Skin epidermis (tissue), 12 donors: ENCODE measurements around the gene CHCHD4.

Source experiments
- H3K27ac ChIP-seq, 21 experiments: fragments of 200-600 bp; sonication (generic) in 11 of 21; one replicate each; pipeline ENCODE4 v1.5.0; 2020; ENCODE audit warnings: mild to moderate bottlenecking in 3 of 21, inconsistent platforms in 2 of 21, moderate library complexity in 2 of 21
- H3K4me3 ChIP-seq, 7 experiments: fragments of 200-600 bp; sonication (generic) in 2 of 7; one replicate each; pipeline ENCODE4 v1.5.0; 2020; ENCODE audit warnings: inconsistent platforms in 2 of 7, mild to moderate bottlenecking in 2 of 7, moderate library complexity in 1 of 7

The CHCHD4 gene

GRCh38 chr3:14150491-14151230 is 26.0 kb upstream of the CHCHD4 start:
- no peak overlapping the region for H3K4me3 ChIP-seq
- H3K27ac ChIP-seq: no peak overlapping the region

- Histone ChIP-seq H3K27ac (no peak overlapping the region), H3K4me3 (no peak overlapping the region)
Measured at GRCh38 chr3:14150078-14150477, 25.4 kb upstream of the CHCHD4 start.

- Histone ChIP-seq H3K4me3 (no peak overlapping the region), H3K27ac (peak overlapping the region in 8 of 21 experiments; percentile 14 to 98 (median 49))
Measured at GRCh38 chr3:14148041-14148985, 23.6 kb upstream of the CHCHD4 start.

GRCh38 chr3:14147617-14148016 is 22.9 kb upstream of the CHCHD4 start:
- H3K27ac ChIP-seq: peak overlapping the region in 11 of 21 experiments; percentile 8 to 98 (median 60)
- H3K4me3 ChIP-seq: no peak overlapping the region

- no peak overlapping the region for H3K4me3 ChIP-seq
- H3K27ac ChIP-seq: peak overlapping the region in 16 of 21 experiments; percentile 3 to 98 (median 87)
Measured at GRCh38 chr3:14147066-14147435, 22.4 kb upstream of the CHCHD4 start.

GRCh38 chr3:14146381-14147065 is 21.9 kb upstream of the CHCHD4 start:
- peak overlapping the region in 18 of 21 experiments; percentile 3 to 98 (median 88) for H3K27ac ChIP-seq
- no peak overlapping the region for H3K4me3 ChIP-seq

GRCh38 chr3:14145670-14146380 is 21.2 kb upstream of the CHCHD4 start:
- H3K4me3 ChIP-seq: no peak overlapping the region
- peak overlapping the region in 20 of 21 experiments; percentile 22 to 98 (median 88) for H3K27ac ChIP-seq

GRCh38 chr3:14145236-14145635 is 20.6 kb upstream of the CHCHD4 start:
- Histone ChIP-seq H3K4me3 (peak overlapping the region in 1 of 7 experiments; percentile 2), H3K27ac (peak overlapping the region in 20 of 21 experiments; percentile 71 to 98 (median 88))

- Histone ChIP-seq H3K4me3 (peak overlapping the region in 2 of 7 experiments; percentile 2 to 12), H3K27ac (peak overlapping the region; percentile 70 to 98 (median 88))
Measured at GRCh38 chr3:14144423-14145075, 19.9 kb upstream of the CHCHD4 start.

GRCh38 chr3:14143271-14144225 is 18.9 kb upstream of the CHCHD4 start:
- Histone ChIP-seq H3K4me3 (no peak overlapping the region), H3K27ac (peak overlapping the region in 20 of 21 experiments; percentile 63 to 98 (median 88))

- Histone ChIP-seq H3K27ac (peak overlapping the region in 19 of 21 experiments; percentile 5 to 98 (median 88)), H3K4me3 (no peak overlapping the region)
Measured at GRCh38 chr3:14142567-14143270, 18.0 kb upstream of the CHCHD4 start.

GRCh38 chr3:14141602-14142341 is 17.1 kb upstream of the CHCHD4 start:
- H3K27ac ChIP-seq: peak overlapping the region in 19 of 21 experiments; percentile 15 to 98 (median 87)

GRCh38 chr3:14141144-14141543 is 16.5 kb upstream of the CHCHD4 start:
- Histone ChIP-seq H3K27ac (peak overlapping the region in 11 of 21 experiments; percentile 15 to 98 (median 84)), H3K4me3 (no peak overlapping the region)

More at GRCh38 chr3:14141602-14142341, 17.1 kb upstream of the CHCHD4 start:
- H3K4me3 ChIP-seq: no peak overlapping the region

GRCh38 chr3:14140668-14141067 is 16.0 kb upstream of the CHCHD4 start:
- H3K4me3 ChIP-seq: no peak overlapping the region
- H3K27ac ChIP-seq: peak overlapping the region in 8 of 21 experiments; percentile 15 to 98 (median 86)

- no peak overlapping the region for H3K4me3 ChIP-seq
- H3K27ac ChIP-seq: peak overlapping the region in 6 of 21 experiments; percentile 5 to 98 (median 27)
Measured at GRCh38 chr3:14139771-14140170, 15.1 kb upstream of the CHCHD4 start.
